GM12892 (cell line): Measurements from ENCODE around the gene HDAC4.

ENCODE experiments used
- DNase-seq: peaks from one replicate; pipeline ENCODE4 v3.0.0; 2011; ENCODE audit not compliant: insufficient read length
- FAIRE-seq: peaks from 2 replicates; lab custom pipeline; 2011; peaks lifted over from hg19 to GRCh38; lab: Jason Lieb, UNC
- POLR2A ChIP-seq: IDR thresholded peaks from 2 replicates; pipeline ENCODE4 v1.6.1; 2011; ENCODE audit warnings: low read depth, low read length, control low read depth
- POLR2AphosphoS5 ChIP-seq: IDR thresholded peaks from 2 replicates; pipeline ENCODE4 v1.6.1; 2011; ENCODE audit warnings: low read depth, low read length, control low read depth
- TAF1 ChIP-seq: IDR thresholded peaks from 2 replicates; pipeline ENCODE4 v1.6.1; 2011; ENCODE audit warnings: low read depth, mild to moderate bottlenecking, control low read depth, low read length, borderline replicate concordance

Gene HDAC4

GRCh38 chr2:239086325-239087020 lies 314.3 kb downstream of the HDAC4 start:
- no peak for TF ChIP-seq TAF1
- FAIRE-seq, result no peak
- no peak for DNase-seq

GRCh38 chr2:239085201-239085992 lies 315.4 kb downstream of the HDAC4 start:
- DNase-seq (no peak), FAIRE-seq (no peak)
- no peak for TF ChIP-seq POLR2AphosphoS5
- TF ChIP-seq TAF1, result no peak
- no peak for TF ChIP-seq POLR2A

GRCh38 chr2:239084007-239084406 lies 316.8 kb downstream of the HDAC4 start:
- no peak for DNase-seq
- TF ChIP-seq POLR2A (no peak), TAF1 (no peak), POLR2AphosphoS5 (no peak)
- FAIRE-seq, result no peak

- no peak for FAIRE-seq
- DNase-seq, result no peak
- TF ChIP-seq TAF1 (no peak), POLR2A (no peak), POLR2AphosphoS5 (no peak)
Observed at GRCh38 chr2:239082425-239082824, 318.4 kb downstream of the HDAC4 start.

- DNase-seq (no peak), FAIRE-seq (no peak)
- TF ChIP-seq POLR2AphosphoS5 (no peak), TAF1 (no peak), POLR2A (no peak)
Observed at GRCh38 chr2:239081622-239082021, 319.2 kb downstream of the HDAC4 start.

- FAIRE-seq, result no peak
- DNase-seq, result no peak
- TF ChIP-seq TAF1 (no peak), POLR2AphosphoS5 (no peak), POLR2A (no peak)
Observed at GRCh38 chr2:239081046-239081445, 319.8 kb downstream of the HDAC4 start.

GRCh38 chr2:239079671-239080294 lies 321.0 kb downstream of the HDAC4 start:
- TF ChIP-seq POLR2A, result no peak
- TF ChIP-seq TAF1, result no peak
- no peak for TF ChIP-seq POLR2AphosphoS5
- FAIRE-seq (no peak), DNase-seq (no peak)

- FAIRE-seq, result no peak
- DNase-seq, result no peak
- TF ChIP-seq POLR2AphosphoS5 (no peak), TAF1 (no peak), POLR2A (no peak)
Observed at GRCh38 chr2:239078128-239078924, 322.5 kb downstream of the HDAC4 start.

- FAIRE-seq (no peak), DNase-seq (no peak)
- TF ChIP-seq POLR2AphosphoS5 (no peak), POLR2A (no peak), TAF1 (no peak)
Observed at GRCh38 chr2:239077260-239077659, 323.6 kb downstream of the HDAC4 start.

GRCh38 chr2:239075918-239076758 lies 324.7 kb downstream of the HDAC4 start:
- FAIRE-seq, result no peak
- no peak for DNase-seq
- TF ChIP-seq POLR2AphosphoS5 (no peak), TAF1 (no peak), POLR2A (no peak)
